ENCODE data around the gene ST7L. TPM values are rescaled to one million over a fixed set of nuclear protein-coding genes. Genes with fewer than 3 reads are reported as not detected.

ST7L gene
- total RNA-seq, 2 experiments from 2014 or later, result 13.2 to 18.9 TPM

- peaks cover 3% of the 10 kb centered on the region for H3K36me3 Mint-ChIP-seq
- CTCF ChIA-PET, result no interaction called here
- H3K4me3 Mint-ChIP-seq, result no peak overlapping the region
- peak; percentile 78 for ATAC-seq
- no peak overlapping the region for H3K27ac Mint-ChIP-seq
- H3K9me3 Mint-ChIP-seq (ENCODE audit: low read depth), result no peaks in the 10 kb centered on the region
- no peak for DNase-seq
- no peaks in the 10 kb centered on the region for H3K27me3 Mint-ChIP-seq
- H3K4me1 Mint-ChIP-seq, result peaks cover 7% of the 10 kb centered on the region
These were observed 61.6 kb downstream of the ST7L start for GRCh38 chr1:112557385-112557784.

- Mint-ChIP-seq H3K9me3 (ENCODE audit: low read depth) (no peaks in the 10 kb centered on the region), H3K4me1 (peaks cover 7% of the 10 kb centered on the region), H3K4me3 (no peak overlapping the region), H3K36me3 (peaks cover 3% of the 10 kb centered on the region), H3K27ac (no peak overlapping the region), H3K27me3 (no peaks in the 10 kb centered on the region)
- DNase-seq, result no peak
- no peak for ATAC-seq
- CTCF ChIA-PET, result no interaction called here
These were observed 64.5 kb downstream of the ST7L start for GRCh38 chr1:112554411-112554810.

GRCh38 chr1:112549590-112549989, 69.4 kb downstream of the ST7L start:
- no peaks in the 10 kb centered on the region for H3K27me3 Mint-ChIP-seq
- CTCF ChIA-PET, result no interaction called here
- H3K36me3 Mint-ChIP-seq, result peaks cover 3% of the 10 kb centered on the region
- ATAC-seq (no peak), DNase-seq (no peak)
- H3K4me1 Mint-ChIP-seq, result no peaks in the 10 kb centered on the region
- no peak overlapping the region for H3K27ac Mint-ChIP-seq
- H3K9me3 Mint-ChIP-seq (ENCODE audit: low read depth), result no peaks in the 10 kb centered on the region
- H3K4me3 Mint-ChIP-seq, result no peak overlapping the region

GRCh38 chr1:112548547-112548946, 70.4 kb downstream of the ST7L start:
- no peak overlapping the region for H3K4me3 Mint-ChIP-seq
- H3K9me3 Mint-ChIP-seq (ENCODE audit: low read depth), result no peaks in the 10 kb centered on the region
- H3K36me3 Mint-ChIP-seq, result peaks cover 3% of the 10 kb centered on the region
- no peak for ATAC-seq
- CTCF ChIA-PET, result no interaction called here
- no peak for DNase-seq
- H3K27ac Mint-ChIP-seq, result no peak overlapping the region
- H3K4me1 Mint-ChIP-seq, result peaks cover 2% of the 10 kb centered on the region
- H3K27me3 Mint-ChIP-seq, result no peaks in the 10 kb centered on the region

- no peaks in the 10 kb centered on the region for H3K9me3 Mint-ChIP-seq (ENCODE audit: low read depth)
- DNase-seq (no peak), ATAC-seq (no peak)
- no peaks in the 10 kb centered on the region for H3K27me3 Mint-ChIP-seq
- CTCF ChIA-PET, result no interaction called here
- H3K27ac Mint-ChIP-seq, result no peak overlapping the region
- peaks cover 2% of the 10 kb centered on the region for H3K4me1 Mint-ChIP-seq
- peaks cover 1% of the 10 kb centered on the region for H3K36me3 Mint-ChIP-seq
- no peak overlapping the region for H3K4me3 Mint-ChIP-seq
These were observed 72.9 kb downstream of the ST7L start for GRCh38 chr1:112546076-112546475.

- Mint-ChIP-seq H3K4me3 (no peak overlapping the region), H3K27ac (no peak overlapping the region), H3K4me1 (peaks cover 5% of the 10 kb centered on the region), H3K36me3 (peaks cover 3% of the 10 kb centered on the region), H3K9me3 (ENCODE audit: low read depth) (no peaks in the 10 kb centered on the region), H3K27me3 (no peaks in the 10 kb centered on the region)
- CTCF ChIA-PET, result no interaction called here
- ATAC-seq (no peak), DNase-seq (no peak)
These were observed 74.2 kb downstream of the ST7L start for GRCh38 chr1:112544751-112545150.

GRCh38 chr1:112544011-112544688, 74.8 kb downstream of the ST7L start:
- CTCF ChIA-PET, result interaction anchor here (1.6 kb wide), 1 partner anchor 10 kb away, joined by 4 read pairs; no protein-coding TSS in a partner anchor
- no peak overlapping the region for H3K27ac Mint-ChIP-seq
- no peak for ATAC-seq
- no peaks in the 10 kb centered on the region for H3K9me3 Mint-ChIP-seq (ENCODE audit: low read depth)
- peaks cover 5% of the 10 kb centered on the region for H3K4me1 Mint-ChIP-seq
- no peaks in the 10 kb centered on the region for H3K27me3 Mint-ChIP-seq
- peaks cover 3% of the 10 kb centered on the region for H3K36me3 Mint-ChIP-seq
- no peak for DNase-seq
- no peak overlapping the region for H3K4me3 Mint-ChIP-seq

GRCh38 chr1:112542206-112542973, 76.6 kb downstream of the ST7L start:
- DNase-seq, result no peak
- Mint-ChIP-seq H3K9me3 (ENCODE audit: low read depth) (no peaks in the 10 kb centered on the region), H3K36me3 (peaks cover 3% of the 10 kb centered on the region), H3K4me1 (peaks cover 5% of the 10 kb centered on the region), H3K27me3 (no peaks in the 10 kb centered on the region), H3K27ac (no peak overlapping the region), H3K4me3 (no peak overlapping the region)
- no peak for ATAC-seq
- CTCF ChIA-PET, result interaction anchor here (1.0 to 1.1 kb wide), 2 partner anchors 41 to 112 kb away, joined by 3 read pairs; no protein-coding TSS in a partner anchor

GRCh38 chr1:112541299-112541698, 77.6 kb downstream of the ST7L start:
- Mint-ChIP-seq H3K27me3 (no peaks in the 10 kb centered on the region), H3K4me3 (no peak overlapping the region), H3K36me3 (peaks cover 3% of the 10 kb centered on the region), H3K9me3 (ENCODE audit: low read depth) (no peaks in the 10 kb centered on the region), H3K27ac (no peak overlapping the region), H3K4me1 (peaks cover 5% of the 10 kb centered on the region)
- ATAC-seq (no peak), DNase-seq (no peak)
- CTCF ChIA-PET, result no interaction called here

GRCh38 chr1:112540226-112540794, 78.6 kb downstream of the ST7L start:
- CTCF ChIA-PET, result interaction anchor here (0.6 kb wide), 1 partner anchor 42 kb away, joined by 3 read pairs; no protein-coding TSS in a partner anchor
- no peak for DNase-seq
- Mint-ChIP-seq H3K4me1 (peaks cover 5% of the 10 kb centered on the region), H3K27ac (no peak overlapping the region), H3K36me3 (peaks cover 3% of the 10 kb centered on the region), H3K4me3 (no peak overlapping the region), H3K9me3 (ENCODE audit: low read depth) (no peaks in the 10 kb centered on the region), H3K27me3 (no peaks in the 10 kb centered on the region)
- no peak for ATAC-seq

GRCh38 chr1:112538883-112539282, 80.1 kb downstream of the ST7L start:
- DNase-seq, result no peak
- H3K4me3 Mint-ChIP-seq, result no peak overlapping the region
- no peak overlapping the region for H3K27ac Mint-ChIP-seq
- no peaks in the 10 kb centered on the region for H3K9me3 Mint-ChIP-seq (ENCODE audit: low read depth)
- CTCF ChIA-PET, result interaction anchor here (1.0 to 1.4 kb wide), 2 partner anchors 9 to 74 kb away, joined by 3 to 4 read pairs; no protein-coding TSS in a partner anchor
- peaks cover 3% of the 10 kb centered on the region for H3K4me1 Mint-ChIP-seq
- no peaks in the 10 kb centered on the region for H3K27me3 Mint-ChIP-seq
- peaks cover 3% of the 10 kb centered on the region for H3K36me3 Mint-ChIP-seq
- no peak for ATAC-seq

GRCh38 chr1:112537456-112537855, 81.5 kb downstream of the ST7L start:
- DNase-seq (no peak), ATAC-seq (no peak)
- CTCF ChIA-PET, result no interaction called here
- Mint-ChIP-seq H3K27ac (no peak overlapping the region), H3K9me3 (ENCODE audit: low read depth) (no peaks in the 10 kb centered on the region), H3K27me3 (no peaks in the 10 kb centered on the region), H3K4me3 (no peak overlapping the region), H3K4me1 (peaks cover 3% of the 10 kb centered on the region), H3K36me3 (peaks cover 3% of the 10 kb centered on the region)

GRCh38 chr1:112536561-112536960, 82.4 kb downstream of the ST7L start:
- H3K36me3 Mint-ChIP-seq, result peaks cover 2% of the 10 kb centered on the region
- H3K27me3 Mint-ChIP-seq, result no peaks in the 10 kb centered on the region
- CTCF ChIA-PET, result interaction anchor here (0.6 to 0.7 kb wide), 2 partner anchors 40 to 90 kb away, joined by 3 read pairs; no protein-coding TSS in a partner anchor
- DNase-seq, result no peak
- no peak overlapping the region for H3K27ac Mint-ChIP-seq
- no peaks in the 10 kb centered on the region for H3K9me3 Mint-ChIP-seq (ENCODE audit: low read depth)
- no peak for ATAC-seq
- H3K4me1 Mint-ChIP-seq, result peaks cover 3% of the 10 kb centered on the region
- H3K4me3 Mint-ChIP-seq, result no peak overlapping the region

GRCh38 chr1:112533029-112533428, 85.9 kb downstream of the ST7L start:
- no peaks in the 10 kb centered on the region for H3K27me3 Mint-ChIP-seq
- ATAC-seq (no peak), DNase-seq (no peak)
- H3K4me3 Mint-ChIP-seq, result no peak overlapping the region
- H3K9me3 Mint-ChIP-seq (ENCODE audit: low read depth), result no peaks in the 10 kb centered on the region
- CTCF ChIA-PET, result no interaction called here
- H3K27ac Mint-ChIP-seq, result no peak overlapping the region
- H3K36me3 Mint-ChIP-seq, result no peaks in the 10 kb centered on the region
- no peaks in the 10 kb centered on the region for H3K4me1 Mint-ChIP-seq

Data from activated CD8-positive, alpha-beta memory T cell treated with anti-CD3 and anti-CD28 coated beads, Interleukin-2, amount 10 ng/mL, durations not matched to agents 7 days and 5 days (primary cell).